Gastrocnemius medialis (tissue), 4 donors: ENCODE measurements around the gene CD38.

ENCODE experiments used
- CTCF ChIP-seq, 5 experiments: fragments of 450-650 bp in 3 of 5; fragments of 200-600 bp in 2 of 5; sonication (generic) in 2 of 5; IDR thresholded peaks in 4 of 5; conservative IDR thresholded peaks in 1 of 5; 1 replicate in 4 of 5; 2 replicates in 1 of 5; pipeline ENCODE4 v1.5.1; 2016 to 2019; ENCODE audit warnings: antibody characterized with exemption in 5 of 5, mild to moderate bottlenecking in 3 of 5, moderate library complexity in 3 of 5
- POLR2A ChIP-seq, 2 donors: fragments of 450-650 bp; IDR thresholded peaks; one replicate each; pipeline ENCODE4 v1.6.1; 2017; ENCODE audit warnings: antibody characterized with exemption in 2 of 2, mild to moderate bottlenecking in 2 of 2, moderate library complexity in 2 of 2

DNA sequence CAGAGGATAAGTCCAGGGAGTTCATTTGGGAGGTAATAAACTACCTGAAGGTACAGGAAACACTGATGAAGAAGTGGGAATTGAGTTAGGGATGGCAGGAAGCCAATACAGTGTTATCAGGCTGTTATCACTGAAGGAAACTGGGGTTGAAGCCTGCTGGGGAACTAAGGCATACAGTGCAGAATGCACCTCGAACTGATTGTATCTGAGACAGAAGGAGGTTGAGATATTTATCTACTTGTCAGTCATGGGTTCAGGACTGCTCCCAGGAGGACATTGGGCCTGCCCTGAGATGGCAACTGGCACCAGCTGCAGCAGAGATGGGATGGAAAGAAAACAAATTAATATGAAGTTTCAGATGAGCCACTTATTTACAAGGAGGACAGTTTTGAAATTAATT is 35.5 kb upstream of the CD38 start:
- TF ChIP-seq CTCF (IDR thresholded peaks at IDR 0.05 in 4 of 5, conservative IDR thresholded peaks at IDR 0.05 in 1 of 5) (no peak), POLR2A (IDR thresholded peaks at IDR 0.05) (no peak)
